SK-N-SH treated with all-trans-retinoic acid at 6 μM for 48 hours (cell line): ENCODE measurements around the gene BPIFB2.

Source experiments
- BACH2 ChIP-seq: fragments of 250-450 bp; sonication (Bioruptor Pico); IDR thresholded peaks from 2 replicates; pipeline ENCODE4 v1.9.0; 2021; ENCODE audit warnings: mild to moderate bottlenecking, borderline replicate concordance
- CSDC2 ChIP-seq: fragments of 250-450 bp; sonication (Bioruptor Pico); IDR thresholded peaks from 2 replicates; pipeline ENCODE4 v1.5.0; 2020; ENCODE audit warnings: mild to moderate bottlenecking, moderate library complexity
- CSRNP3 ChIP-seq: fragments of 250-450 bp; sonication (Bioruptor Pico); IDR thresholded peaks from 2 replicates; pipeline ENCODE4 v1.5.1; 2021; ENCODE audit warnings: mild to moderate bottlenecking, moderate library complexity
- PPARA ChIP-seq: fragments of 250-450 bp; sonication (Bioruptor Pico); IDR thresholded peaks from 2 replicates; pipeline ENCODE4 v1.5.0; 2020; ENCODE audit warnings: mild to moderate bottlenecking, borderline replicate concordance
- RARB ChIP-seq: fragments of 250-450 bp; sonication (Bioruptor Pico); IDR thresholded peaks from 2 replicates; pipeline ENCODE4 v1.8.0; 2021; ENCODE audit warnings: mild to moderate bottlenecking, moderate library complexity
- TCF4 ChIP-seq: fragments of 250-450 bp; sonication (Bioruptor Pico); IDR thresholded peaks from 2 replicates; pipeline ENCODE4 v1.8.0; 2021; ENCODE audit warnings: mild to moderate bottlenecking, moderate library complexity, borderline replicate concordance
- TOX ChIP-seq: fragments of 250-450 bp; sonication (Bioruptor Pico); IDR thresholded peaks from 2 replicates; pipeline ENCODE4 v1.8.0; 2021; ENCODE audit warnings: mild to moderate bottlenecking, moderate library complexity, borderline replicate concordance
- ZNF8 ChIP-seq: fragments of 450-650 bp; formaldehyde crosslinking; IDR thresholded peaks from 2 replicates; pipeline ENCODE4 v1.5.0; 2020; ENCODE audit warnings: mild to moderate bottlenecking, moderate library complexity
- TF ChIP-seq, protein P1 (sequence below): fragments of 250-450 bp; sonication (Bioruptor Pico); IDR thresholded peaks from 2 replicates; pipeline ENCODE4 v1.8.0; 2020; ENCODE audit warnings: mild to moderate bottlenecking, moderate library complexity, borderline replicate concordance
- TF ChIP-seq, protein P2 (sequence below): fragments of 250-450 bp; sonication (Bioruptor Pico); IDR thresholded peaks from 2 replicates; pipeline ENCODE4 v1.8.0; 2021; ENCODE audit warnings: low read depth, mild to moderate bottlenecking, moderate library complexity, borderline replicate concordance

- TF ChIP-seq, protein P1, sequence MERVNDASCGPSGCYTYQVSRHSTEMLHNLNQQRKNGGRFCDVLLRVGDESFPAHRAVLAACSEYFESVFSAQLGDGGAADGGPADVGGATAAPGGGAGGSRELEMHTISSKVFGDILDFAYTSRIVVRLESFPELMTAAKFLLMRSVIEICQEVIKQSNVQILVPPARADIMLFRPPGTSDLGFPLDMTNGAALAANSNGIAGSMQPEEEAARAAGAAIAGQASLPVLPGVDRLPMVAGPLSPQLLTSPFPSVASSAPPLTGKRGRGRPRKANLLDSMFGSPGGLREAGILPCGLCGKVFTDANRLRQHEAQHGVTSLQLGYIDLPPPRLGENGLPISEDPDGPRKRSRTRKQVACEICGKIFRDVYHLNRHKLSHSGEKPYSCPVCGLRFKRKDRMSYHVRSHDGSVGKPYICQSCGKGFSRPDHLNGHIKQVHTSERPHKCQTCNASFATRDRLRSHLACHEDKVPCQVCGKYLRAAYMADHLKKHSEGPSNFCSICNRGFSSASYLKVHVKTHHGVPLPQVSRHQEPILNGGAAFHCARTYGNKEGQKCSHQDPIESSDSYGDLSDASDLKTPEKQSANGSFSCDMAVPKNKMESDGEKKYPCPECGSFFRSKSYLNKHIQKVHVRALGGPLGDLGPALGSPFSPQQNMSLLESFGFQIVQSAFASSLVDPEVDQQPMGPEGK = no peak
- TF ChIP-seq ZNF8 (CRISPR knock-in tag) (no peak), BACH2 (CRISPR knock-in tag) (no peak), RARB (CRISPR knock-in tag) (no peak), TCF4 (CRISPR knock-in tag) (no peak), CSDC2 (CRISPR knock-in tag) (no peak), CSRNP3 (CRISPR knock-in tag) (no peak), TOX (CRISPR knock-in tag) (no peak), PPARA (CRISPR knock-in tag) (no peak)
- TF ChIP-seq, protein P2, sequence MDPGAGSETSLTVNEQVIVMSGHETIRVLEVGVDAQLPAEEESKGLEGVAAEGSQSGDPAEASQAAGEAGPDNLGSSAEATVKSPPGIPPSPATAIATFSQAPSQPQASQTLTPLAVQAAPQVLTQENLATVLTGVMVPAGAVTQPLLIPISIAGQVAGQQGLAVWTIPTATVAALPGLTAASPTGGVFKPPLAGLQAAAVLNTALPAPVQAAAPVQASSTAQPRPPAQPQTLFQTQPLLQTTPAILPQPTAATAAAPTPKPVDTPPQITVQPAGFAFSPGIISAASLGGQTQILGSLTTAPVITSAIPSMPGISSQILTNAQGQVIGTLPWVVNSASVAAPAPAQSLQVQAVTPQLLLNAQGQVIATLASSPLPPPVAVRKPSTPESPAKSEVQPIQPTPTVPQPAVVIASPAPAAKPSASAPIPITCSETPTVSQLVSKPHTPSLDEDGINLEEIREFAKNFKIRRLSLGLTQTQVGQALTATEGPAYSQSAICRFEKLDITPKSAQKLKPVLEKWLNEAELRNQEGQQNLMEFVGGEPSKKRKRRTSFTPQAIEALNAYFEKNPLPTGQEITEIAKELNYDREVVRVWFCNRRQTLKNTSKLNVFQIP (CRISPR knock-in tag) = no peak
Observed at GRCh38 chr20:33007376-33008335, at the start of gene BPIFB2.
